HG02588 (cell line): ENCODE data around the gene HYAL2.
"Not testable (repeated sequence)": the region's sequence is repeated elsewhere in the genome, so short reads cannot be mapped to it uniquely, and the experiment has no call there.

Source experiments
- ATAC-seq: cut with Tn5 transposase; IDR thresholded peaks from one replicate; pipeline ENCODE4 v1.9.1; 2021; ENCODE audit warnings: mild to moderate bottlenecking, moderate library complexity; ENCODE audit not compliant: unreplicated experiment

Gene HYAL2

DNA sequence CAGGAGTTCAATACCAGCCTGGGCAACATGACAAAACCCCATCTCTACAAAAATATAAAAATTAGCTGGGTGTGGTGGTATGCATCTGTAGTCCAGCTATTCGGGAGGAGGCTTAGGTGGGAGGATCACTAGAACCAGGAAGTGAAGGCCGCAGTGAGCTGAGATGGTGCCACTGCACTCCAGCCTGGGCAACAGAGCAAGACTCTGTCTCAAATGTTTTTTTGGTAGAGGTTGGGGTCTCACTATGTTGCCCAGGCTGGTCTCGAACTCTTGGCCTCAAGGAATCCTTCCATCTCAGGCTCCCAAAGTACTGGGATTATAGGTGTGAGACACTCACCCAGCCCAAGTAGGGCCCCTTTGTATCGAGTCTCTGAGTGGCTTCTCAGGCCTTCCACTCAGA lies 28.5 kb downstream of the HYAL2 start:
- no peak for ATAC-seq

- ATAC-seq, result no peak
These were observed 29.3 kb downstream of the HYAL2 start for GRCh38 chr3:50293079-50293801.

DNA sequence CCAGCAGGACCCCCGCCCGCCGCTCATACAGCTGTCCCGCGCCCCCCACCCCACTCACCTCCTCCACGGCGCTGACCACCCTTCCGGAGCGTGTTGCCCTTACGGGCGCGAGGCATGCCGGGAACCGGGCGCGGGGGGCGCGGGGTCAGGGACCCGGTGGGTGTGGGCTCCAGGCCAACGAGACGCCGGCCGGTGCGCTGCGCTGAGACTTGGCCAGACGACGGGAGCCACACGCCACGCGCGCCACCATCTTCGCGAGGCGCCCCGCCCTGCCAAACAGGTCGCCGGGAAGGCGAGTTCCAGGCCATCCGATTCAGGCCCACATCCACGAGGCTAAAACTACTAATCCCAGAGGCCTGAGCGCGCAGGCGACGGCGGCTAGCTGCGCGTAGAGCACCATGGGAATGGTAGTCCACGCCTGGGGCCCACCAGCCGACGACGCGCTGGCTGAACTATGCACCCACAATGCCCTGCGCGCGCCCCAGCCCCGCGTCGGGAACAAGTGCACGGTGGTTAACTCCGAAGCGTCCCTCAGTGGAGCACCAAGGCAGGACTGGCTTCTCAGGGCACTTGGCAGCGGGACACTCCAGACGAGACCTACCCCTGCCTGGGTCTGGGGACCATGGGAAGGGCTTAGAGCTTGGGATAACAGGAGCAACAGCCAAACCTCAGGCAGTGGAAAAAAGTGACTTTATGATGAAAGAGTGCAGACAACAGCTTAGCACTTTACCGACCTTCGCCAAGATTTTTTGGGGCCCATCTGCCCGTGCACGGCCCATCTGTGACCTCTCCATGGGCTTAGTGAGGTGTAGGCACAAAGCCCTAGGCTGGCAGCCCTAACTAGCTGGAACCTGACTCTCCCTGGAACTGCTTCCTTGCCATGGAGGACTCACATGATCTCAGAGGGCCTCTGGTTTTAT lies 30.1 kb downstream of the HYAL2 start, which contains the start of gene IFRD2:
IFRD2 (minus strand) TSS at position 271 of the 920 bp plus-strand sequence; CDS start at position 116, 155 bp downstream.
- peak; percentile 94 for ATAC-seq

- no peak for ATAC-seq
These were observed 32.3 kb downstream of the HYAL2 start for GRCh38 chr3:50290161-50290641.

- ATAC-seq, result no peak
These were observed 33.4 kb downstream of the HYAL2 start for GRCh38 chr3:50289130-50289529.

GRCh38 chr3:50288387-50289007 lies 34.0 kb downstream of the HYAL2 start:
- no peak for ATAC-seq

- ATAC-seq, result no peak
These were observed 35.3 kb downstream of the HYAL2 start for GRCh38 chr3:50287262-50287661.

GRCh38 chr3:50286322-50287227 lies 36.0 kb downstream of the HYAL2 start:
- no peak for ATAC-seq

GRCh38 chr3:50284121-50284520 lies 38.4 kb downstream of the HYAL2 start:
- ATAC-seq, result not testable (repeated sequence)

DNA sequence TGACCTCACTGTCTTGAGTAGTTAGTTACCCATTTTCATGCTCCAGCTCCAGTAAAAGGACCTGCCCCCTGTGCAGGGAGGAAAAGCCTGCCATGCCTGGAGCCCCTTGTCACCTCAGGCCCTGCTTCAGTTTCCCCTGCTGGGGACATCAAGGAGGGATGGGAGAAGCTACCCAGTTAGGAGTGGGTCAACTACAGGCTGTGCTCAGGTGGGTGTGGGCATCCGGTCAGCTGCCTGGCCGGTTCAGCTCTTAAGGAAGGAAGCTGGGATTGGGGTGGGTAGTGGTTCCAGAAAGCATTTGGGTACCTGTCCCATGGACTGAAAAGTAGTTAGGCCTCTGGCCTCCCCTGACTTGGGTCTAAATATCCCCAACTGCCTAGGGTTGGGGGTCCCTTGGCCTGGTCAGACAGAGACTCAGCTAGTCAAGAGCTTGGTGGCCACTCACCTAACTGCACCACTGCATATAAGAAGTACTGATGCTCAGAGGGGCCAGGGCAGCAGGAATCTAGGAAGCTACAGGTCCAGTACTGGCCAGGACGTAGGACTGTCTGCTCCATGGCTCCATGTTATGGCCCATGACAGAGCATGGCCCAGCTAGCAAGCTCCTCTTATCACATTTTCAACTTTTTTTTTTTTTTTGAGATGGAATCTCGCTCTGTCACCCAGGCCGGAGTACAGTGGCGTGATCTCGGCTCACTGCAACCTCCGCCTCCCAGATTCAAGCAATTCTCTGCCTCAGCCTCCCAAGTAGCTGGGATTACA lies 43.1 kb downstream of the HYAL2 start:
- no peak for ATAC-seq

DNA sequence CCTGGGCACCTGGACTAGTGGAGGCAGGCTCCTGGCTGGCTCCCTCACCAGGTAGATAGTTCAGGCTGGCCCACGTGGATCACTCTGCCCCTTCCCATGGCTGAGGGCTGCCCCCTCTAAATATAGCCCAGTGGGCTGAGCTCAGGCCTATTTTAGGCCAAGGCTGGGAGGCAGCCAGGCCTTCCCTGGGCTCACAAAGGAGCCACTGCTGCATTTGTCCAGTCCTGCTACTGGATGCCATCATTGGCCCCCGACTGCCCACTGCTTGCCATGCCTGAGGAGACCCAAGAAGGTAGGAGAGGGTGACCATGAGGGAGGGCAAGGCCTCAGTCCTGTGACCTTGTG lies 43.7 kb downstream of the HYAL2 start, which contains the start of gene LSMEM2:
LSMEM2 (plus strand) TSS at position 208 of the 345 bp plus-strand sequence; CDS start at position 235, 27 bp downstream.
- no peak for ATAC-seq

- ATAC-seq, result no peak
These were observed 44.2 kb downstream of the HYAL2 start for GRCh38 chr3:50278123-50278879.

DNA sequence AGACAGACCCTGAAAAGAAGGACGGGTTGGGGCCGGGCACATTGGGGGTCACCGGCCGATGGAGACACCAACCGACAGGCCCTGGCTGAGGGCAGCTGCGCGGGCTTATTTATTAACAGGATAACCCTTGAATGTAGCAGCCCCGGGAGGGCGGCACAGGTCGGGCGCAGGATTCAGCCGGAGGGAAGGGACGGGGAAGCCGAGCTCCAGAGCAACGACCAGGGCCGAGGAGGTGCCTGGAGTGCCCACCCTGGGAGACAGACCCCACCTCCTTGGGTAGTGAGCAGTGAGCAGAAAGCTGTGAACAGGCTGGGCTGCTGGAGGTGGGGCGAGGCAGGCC lies 45.8 kb downstream of the HYAL2 start:
- ATAC-seq, result no peak

DNA sequence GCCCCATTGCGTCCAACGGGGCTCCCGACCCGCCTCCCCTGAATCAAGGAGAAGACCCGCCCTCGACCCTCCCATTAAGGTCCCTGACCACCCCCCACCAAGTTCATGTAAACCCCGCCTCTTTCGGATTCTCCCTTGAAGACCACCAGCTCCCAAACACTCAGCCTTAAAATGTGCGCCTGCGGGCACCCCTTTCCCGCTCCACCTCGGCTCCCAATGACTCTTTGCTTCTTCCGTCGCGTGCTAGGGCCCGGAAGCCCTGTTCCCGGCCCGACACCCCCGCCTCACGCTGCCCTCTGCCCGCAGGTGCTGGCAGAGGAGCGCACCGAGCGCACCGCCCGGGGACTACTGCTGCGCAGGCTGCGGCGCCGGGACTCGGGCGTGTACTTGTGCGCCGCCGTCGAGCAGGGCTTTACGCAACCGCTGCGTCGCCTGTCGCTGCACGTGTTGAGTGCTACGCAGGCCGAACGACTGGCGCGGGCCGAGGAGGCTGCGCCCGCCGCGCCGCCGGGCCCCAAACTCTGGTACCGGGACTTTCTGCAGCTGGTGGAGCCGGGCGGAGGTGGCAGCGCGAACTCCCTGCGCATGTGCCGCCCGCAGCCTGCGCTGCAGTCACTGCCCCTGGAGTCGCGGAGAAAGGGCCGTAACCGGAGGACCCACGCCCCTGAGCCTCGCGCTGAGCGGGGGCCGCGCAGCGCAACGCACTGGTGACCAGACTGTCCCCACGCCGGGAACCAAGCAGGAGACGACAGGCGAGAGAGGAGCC lies 46.4 kb downstream of the HYAL2 start:
- no peak for ATAC-seq

DNA sequence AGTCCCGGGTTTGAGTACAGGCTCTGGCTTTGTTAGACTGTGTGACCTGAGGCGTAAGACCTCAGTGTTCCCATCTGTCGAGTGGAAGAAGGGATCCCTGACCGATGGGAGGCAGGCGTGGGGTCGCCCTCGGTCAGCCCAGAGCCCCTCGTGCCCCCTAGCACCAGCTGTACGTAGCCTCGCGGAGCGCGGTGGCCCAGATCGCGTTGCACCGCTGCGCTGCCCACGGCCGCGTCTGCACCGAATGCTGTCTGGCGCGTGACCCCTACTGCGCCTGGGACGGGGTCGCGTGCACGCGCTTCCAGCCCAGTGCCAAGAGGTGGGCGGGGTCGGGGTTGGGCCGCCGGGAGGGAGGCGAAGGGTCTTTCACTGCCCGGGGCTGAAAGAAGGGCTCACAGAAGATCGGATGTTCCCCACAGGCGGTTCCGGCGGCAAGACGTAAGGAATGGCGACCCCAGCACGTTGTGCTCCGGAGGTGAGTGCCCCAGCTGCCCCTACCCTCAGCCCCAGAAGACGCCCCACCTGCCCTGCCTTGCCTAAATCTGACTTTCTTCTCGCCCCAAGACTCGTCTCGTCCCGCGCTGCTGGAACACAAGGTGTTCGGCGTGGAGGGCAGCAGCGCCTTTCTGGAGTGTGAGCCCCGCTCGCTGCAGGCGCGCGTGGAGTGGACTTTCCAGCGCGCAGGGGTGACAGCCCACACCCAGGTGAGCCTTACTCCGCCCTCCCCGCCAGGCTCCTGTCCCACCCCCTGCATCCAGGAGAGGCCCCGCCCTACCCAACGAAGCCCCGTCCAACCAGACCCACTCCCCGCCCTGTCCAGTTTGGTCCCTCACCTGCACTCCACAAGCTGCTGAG lies 47.2 kb downstream of the HYAL2 start:
- ATAC-seq, result no peak

GRCh38 chr3:50274371-50275104 lies 48.0 kb downstream of the HYAL2 start:
- no peak for ATAC-seq

DNA sequence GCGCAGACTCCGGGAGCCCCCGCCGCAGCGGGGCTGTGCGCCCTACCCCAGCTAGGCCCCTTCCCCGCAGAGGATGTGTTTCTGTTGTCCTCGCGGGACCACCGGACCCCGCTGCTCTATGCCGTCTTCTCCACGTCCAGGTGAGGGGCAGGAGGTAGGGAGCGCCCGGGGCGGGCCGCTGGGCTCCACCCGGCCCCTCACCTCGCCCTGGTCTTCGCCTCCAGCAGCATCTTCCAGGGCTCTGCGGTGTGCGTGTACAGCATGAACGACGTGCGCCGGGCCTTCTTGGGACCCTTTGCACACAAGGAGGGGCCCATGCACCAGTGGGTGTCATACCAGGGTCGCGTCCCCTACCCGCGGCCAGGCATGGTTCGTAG lies 48.9 kb downstream of the HYAL2 start:
- ATAC-seq, result no peak
